HG03045 (cell line): ENCODE results near the gene PIK3R3.

ENCODE experiments used
- ATAC-seq: cut with Tn5 transposase; IDR thresholded peaks from one replicate; pipeline ENCODE4 v1.9.1; 2021; ENCODE audit warnings: mild to moderate bottlenecking, moderate library complexity; ENCODE audit not compliant: unreplicated experiment

PIK3R3 gene

GRCh38 chr1:46158312-46159281 lies 26.2 kb upstream of the PIK3R3 start:
- no peak for ATAC-seq

- no peak for ATAC-seq
Observed at GRCh38 chr1:46157916-46158311, 25.5 kb upstream of the PIK3R3 start.

GRCh38 chr1:46153732-46154131 lies 21.3 kb upstream of the PIK3R3 start:
- no peak for ATAC-seq

- no peak for ATAC-seq
Observed at GRCh38 chr1:46153228-46153627, 20.8 kb upstream of the PIK3R3 start.

- ATAC-seq: no peak
Observed at GRCh38 chr1:46152016-46152415, 19.6 kb upstream of the PIK3R3 start.

- no peak for ATAC-seq
Observed at GRCh38 chr1:46150085-46150484, 17.7 kb upstream of the PIK3R3 start.

- no peak for ATAC-seq
Observed at GRCh38 chr1:46148318-46148717, 15.9 kb upstream of the PIK3R3 start.

GRCh38 chr1:46137916-46138315 lies 5.5 kb upstream of the PIK3R3 start:
- no peak for ATAC-seq

GRCh38 chr1:46136711-46137110 lies 4.3 kb upstream of the PIK3R3 start:
- ATAC-seq: no peak

GRCh38 chr1:46134660-46135331 lies 2.4 kb upstream of the PIK3R3 start:
- no peak for ATAC-seq

- no peak for ATAC-seq
Observed at GRCh38 chr1:46133781-46134350, 1.4 kb upstream of the PIK3R3 start.

- ATAC-seq: peak; percentile 61
Observed at GRCh38 chr1:46133181-46133658, 791 bp upstream of the PIK3R3 start.

GRCh38 chr1:46131712-46132528 lies 509 bp downstream of the PIK3R3 start:
- no peak for ATAC-seq

GRCh38 chr1:46131093-46131492 lies 1.3 kb downstream of the PIK3R3 start:
- ATAC-seq: no peak

- ATAC-seq: no peak
Observed at GRCh38 chr1:46130606-46131005, 1.8 kb downstream of the PIK3R3 start.

- no peak for ATAC-seq
Observed at GRCh38 chr1:46130121-46130520, 2.3 kb downstream of the PIK3R3 start.

- ATAC-seq: no peak
Observed at GRCh38 chr1:46128344-46128743, 4.1 kb downstream of the PIK3R3 start.

- no peak for ATAC-seq
Observed at GRCh38 chr1:46118856-46119255, 13.6 kb downstream of the PIK3R3 start.

- ATAC-seq: no peak
Observed at GRCh38 chr1:46117810-46118494, 14.5 kb downstream of the PIK3R3 start.

GRCh38 chr1:46114925-46115603 lies 17.4 kb downstream of the PIK3R3 start:
- no peak for ATAC-seq
